ENCODE measurements around the gene SEMA3G. TPM values are rescaled to one million over a fixed set of nuclear protein-coding genes. Genes with fewer than 3 reads are reported as not detected.

SEMA3G gene
- total RNA-seq, 6 experiments from 2014 or later, result 0.60 to 2.8 (median 0.80) TPM

- intact Hi-C loops (cut with DNase I), result no loop called here
These were observed 12.7 kb downstream of the SEMA3G start for GRCh38 chr3:52432225-52432624.

GRCh38 chr3:52431459-52432223 is 13.3 kb downstream of the SEMA3G start:
- Histone ChIP-seq H3K36me3 (no peaks in the 10 kb centered on the region), H3K9me3 (no peaks in the 10 kb centered on the region), H3K27ac (no peak overlapping the region), H3K27me3 (no peaks in the 10 kb centered on the region), H3K4me3 (no peak overlapping the region), H3K4me1 (no peaks in the 10 kb centered on the region)
- WGBS (ENCODE audit: insufficient coverage, low coverage, low lambda C conversion rate, missing lambda C conversion rate), result 65% methylated on average over 6 of the region's 10 CpGs
- ATAC-seq, result no peak
- intact Hi-C loops (cut with DNase I), result no loop called here
- no peak for DNase-seq
- TF ChIP-seq POLR2A (IDR thresholded peaks at IDR 0.05) (no peak), CTCF (IDR thresholded peaks at IDR 0.05) (no peak)

More at GRCh38 chr3:52432225-52432624, 12.7 kb downstream of the SEMA3G start:
- DNase-seq (no peak), ATAC-seq (no peak)
- H3K36me3 ChIP-seq, result no peaks in the 10 kb centered on the region
- H3K27ac ChIP-seq, result no peak overlapping the region
- no peaks in the 10 kb centered on the region for H3K9me3 ChIP-seq
- 64% methylated on average over 4 of the region's 6 CpGs for WGBS (ENCODE audit: insufficient coverage, low coverage, low lambda C conversion rate, missing lambda C conversion rate)
- no peak for TF ChIP-seq POLR2A (IDR thresholded peaks at IDR 0.05)
- no peak for TF ChIP-seq CTCF (IDR thresholded peaks at IDR 0.05)
- H3K4me3 ChIP-seq, result no peak overlapping the region
- H3K4me1 ChIP-seq, result no peaks in the 10 kb centered on the region
- H3K27me3 ChIP-seq, result no peaks in the 10 kb centered on the region

DNA sequence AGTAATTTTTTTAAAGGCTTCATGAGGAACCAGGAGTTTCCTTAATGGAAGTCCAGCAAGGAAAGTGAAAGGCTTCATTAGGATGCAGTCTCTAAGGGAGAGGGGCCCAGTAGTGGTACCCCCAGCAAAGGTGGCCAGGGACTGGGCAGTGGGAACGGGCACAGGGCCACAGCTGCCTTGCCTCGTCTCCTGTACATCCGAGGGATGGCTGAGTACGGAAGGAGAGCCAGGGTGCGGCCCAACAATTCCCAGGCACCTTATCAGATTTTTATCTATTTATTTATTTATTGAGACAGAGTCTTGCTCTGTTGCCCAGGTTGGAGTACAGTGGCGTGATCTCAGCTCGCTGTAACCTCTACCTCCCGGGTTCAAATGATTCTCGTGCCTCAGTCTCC is 14.5 kb downstream of the SEMA3G start:
- Histone ChIP-seq H3K4me3 (no peak overlapping the region), H3K27ac (no peak overlapping the region), H3K9me3 (no peaks in the 10 kb centered on the region), H3K36me3 (no peaks in the 10 kb centered on the region), H3K4me1 (no peaks in the 10 kb centered on the region), H3K27me3 (no peaks in the 10 kb centered on the region)
- no peak for TF ChIP-seq POLR2A (IDR thresholded peaks at IDR 0.05)
- no peak for TF ChIP-seq CTCF (IDR thresholded peaks at IDR 0.05)
- no peak for DNase-seq
- 75% methylated on average over 5 of the region's 9 CpGs for WGBS (ENCODE audit: insufficient coverage, low coverage, low lambda C conversion rate, missing lambda C conversion rate)
- ATAC-seq, result no peak
- intact Hi-C loops (cut with DNase I), result no loop called here

DNA sequence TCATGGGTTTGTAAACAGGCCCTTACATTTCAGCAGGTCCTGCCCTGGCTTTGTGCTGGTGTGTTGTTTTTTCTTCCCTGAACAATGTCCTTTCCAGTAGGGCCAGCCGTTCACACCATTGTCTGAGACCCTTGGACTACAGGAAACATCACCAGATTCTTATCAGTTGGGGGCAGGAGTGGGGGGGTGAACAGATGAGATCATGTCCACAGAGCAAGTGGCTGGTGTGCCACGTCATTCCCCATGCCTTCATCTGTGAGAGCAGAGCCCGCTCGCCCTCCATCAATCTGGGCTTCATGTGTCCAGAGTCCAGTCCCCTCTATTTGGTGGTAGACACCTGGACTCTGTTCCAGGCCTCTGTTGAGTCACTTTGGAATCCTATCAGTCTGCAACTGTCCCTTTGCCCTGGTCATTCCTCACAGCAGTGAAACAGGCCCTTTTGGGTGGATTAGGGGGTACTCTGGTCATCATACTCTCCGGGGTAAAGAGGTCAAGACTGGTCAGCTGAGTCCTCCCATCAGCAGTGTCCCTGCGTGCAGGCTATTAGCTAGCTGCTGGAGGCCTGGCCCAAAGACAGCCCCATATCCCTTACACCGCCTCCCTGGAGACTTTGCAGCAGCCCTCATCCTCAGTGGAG is 15.0 kb downstream of the SEMA3G start:
- Histone ChIP-seq H3K9me3 (no peaks in the 10 kb centered on the region), H3K36me3 (no peaks in the 10 kb centered on the region), H3K27me3 (no peaks in the 10 kb centered on the region), H3K27ac (no peak overlapping the region), H3K4me1 (no peaks in the 10 kb centered on the region), H3K4me3 (no peak overlapping the region)
- DNase-seq, result no peak
- intact Hi-C loops (cut with DNase I), result no loop called here
- TF ChIP-seq CTCF (IDR thresholded peaks at IDR 0.05) (no peak), POLR2A (IDR thresholded peaks at IDR 0.05) (no peak)
- WGBS (ENCODE audit: insufficient coverage, low coverage, low lambda C conversion rate, missing lambda C conversion rate), result 88% methylated on average over 3 of the region's 7 CpGs
- no peak for ATAC-seq

Measured in right lobe of liver (tissue), 6 donors.